Astrocyte (in vitro differentiated cells and primary cell): ENCODE results near the gene VGLL4.

Experiments
- CTCF ChIP-seq: IDR thresholded peaks from 2 replicates; pipeline ENCODE4 v1.5.1; 2011; ENCODE audit warnings: low read depth, mild to moderate bottlenecking, inconsistent platforms, low read length, moderate library complexity; ENCODE audit not compliant: insufficient read depth
- EZH2 ChIP-seq: IDR thresholded peaks from 2 replicates; pipeline ENCODE4 v1.6.1; 2012; ENCODE audit warnings: mild to moderate bottlenecking, low read length, inconsistent platforms; ENCODE audit not compliant: insufficient read depth

- TF ChIP-seq CTCF (no peak), EZH2 (no peak)
Measured at GRCh38 chr3:11558918-11559815, 84.5 kb downstream of the VGLL4 start.
